Measurements from ENCODE around the gene DNAH8.

GRCh38 chr6:38684237-38684636, 30.9 kb upstream of the DNAH8 start:
- TF ChIP-seq, protein P1, sequence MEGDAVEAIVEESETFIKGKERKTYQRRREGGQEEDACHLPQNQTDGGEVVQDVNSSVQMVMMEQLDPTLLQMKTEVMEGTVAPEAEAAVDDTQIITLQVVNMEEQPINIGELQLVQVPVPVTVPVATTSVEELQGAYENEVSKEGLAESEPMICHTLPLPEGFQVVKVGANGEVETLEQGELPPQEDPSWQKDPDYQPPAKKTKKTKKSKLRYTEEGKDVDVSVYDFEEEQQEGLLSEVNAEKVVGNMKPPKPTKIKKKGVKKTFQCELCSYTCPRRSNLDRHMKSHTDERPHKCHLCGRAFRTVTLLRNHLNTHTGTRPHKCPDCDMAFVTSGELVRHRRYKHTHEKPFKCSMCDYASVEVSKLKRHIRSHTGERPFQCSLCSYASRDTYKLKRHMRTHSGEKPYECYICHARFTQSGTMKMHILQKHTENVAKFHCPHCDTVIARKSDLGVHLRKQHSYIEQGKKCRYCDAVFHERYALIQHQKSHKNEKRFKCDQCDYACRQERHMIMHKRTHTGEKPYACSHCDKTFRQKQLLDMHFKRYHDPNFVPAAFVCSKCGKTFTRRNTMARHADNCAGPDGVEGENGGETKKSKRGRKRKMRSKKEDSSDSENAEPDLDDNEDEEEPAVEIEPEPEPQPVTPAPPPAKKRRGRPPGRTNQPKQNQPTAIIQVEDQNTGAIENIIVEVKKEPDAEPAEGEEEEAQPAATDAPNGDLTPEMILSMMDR (IDR thresholded peaks at IDR 0.05) = no peak
- TF ChIP-seq EZH2 (IDR thresholded peaks at IDR 0.05) (no peak), EZH2phosphoT487 (IDR thresholded peaks at IDR 0.05) (no peak)

All from neural progenitor cell (in vitro differentiated cells).